HepG2 (cell line): ENCODE data around the gene MPO. TPM values are rescaled to one million over a fixed set of nuclear protein-coding genes. Genes with fewer than 3 reads are reported as not detected.

Experiments used
- ATAC-seq: fragments of 200-7000 bp; cut with Tn5 transposase; 3 replicates; pipeline ENCODE4 v1.9.1; 2020; ENCODE audit warnings: mild to moderate bottlenecking, moderate library complexity
- BruUV-seq: library from RNA; stranded (reverse); fragments of 400-500 nt; replicated peaks from 2 replicates; lab custom pipeline; 2021; lab: Mats Ljungman, UMichigan
- CTCF ChIA-PET: fragments of 300-600 bp; formaldehyde crosslinking; extraction: SDS; loops from one replicate; lab custom pipeline; 2021; ENCODE audit warnings: low total read pairs, inconsistent platforms, low intra/inter-chr PET ratio; lab: Yijun Ruan, JAX
- POLR2A ChIA-PET: fragments of 350-600 bp; sonication (Branson Sonifier 250); formaldehyde crosslinking; loops from one replicate; lab custom pipeline; 2020; ENCODE audit warnings: antibody characterized with exemption, inconsistent platforms; lab: Yijun Ruan, JAX
- DNase-seq: peaks from one replicate; pipeline ENCODE4 v3.0.0-alpha.2; 2015; ENCODE audit warnings: low spot score
- FAIRE-seq: peaks from 3 replicates; lab custom pipeline; 2011; peaks lifted over from hg19 to GRCh38; lab: Jason Lieb, UNC
- H2AFZ ChIP-seq: one replicate; pipeline ENCODE4 v1.6.1; 2011; ENCODE audit warnings: low read length, inconsistent platforms
- H3K27ac ChIP-seq: fragments of 300-600 bp; 3 replicates; pipeline ENCODE4 v1.8.0; 2011; ENCODE audit warnings: mixed run types, mild to moderate bottlenecking, mixed read lengths, low read length, inconsistent platforms; ENCODE audit not compliant: insufficient read depth; ENCODE audit errors: extremely low read length
- H3K27me3 ChIP-seq, 2 experiments: fragments of 200-600 bp in 1 of 2; 2 replicates in 1 of 2; 3 replicates in 1 of 2; pipeline versions ENCODE4 v1.6.0 to v1.8.0; 2011; ENCODE audit warnings: low read length in 2 of 2, mild to moderate bottlenecking in 2 of 2, moderate library complexity in 2 of 2, inconsistent platforms in 1 of 2; ENCODE audit not compliant: insufficient read depth in 2 of 2, control insufficient read depth in 1 of 2
- H3K36me3 ChIP-seq, 2 experiments: fragments of 200-600 bp in 1 of 2; replicated peaks in 1 of 2; 2 replicates in 1 of 2; 3 replicates in 1 of 2; pipeline versions ENCODE4 v1.5.1 to v1.8.0; 2011; ENCODE audit warnings: low read length in 2 of 2, inconsistent platforms in 1 of 2; ENCODE audit not compliant: insufficient read depth in 2 of 2, control insufficient read depth in 1 of 2
- H3K4me1 ChIP-seq: 2 replicates; pipeline ENCODE4 v1.5.1; 2012; ENCODE audit warnings: low read length, inconsistent platforms; ENCODE audit not compliant: insufficient read depth
- H3K4me2 ChIP-seq: 2 replicates; pipeline ENCODE4 v1.6.0; 2011; ENCODE audit warnings: low read depth, low read length, inconsistent platforms
- H3K4me3 ChIP-seq, 3 experiments: fragments of 200-600 bp in 1 of 3; sonication (generic), shearing (Covaris generic) in 1 of 3; replicated peaks in 1 of 3; 2 replicates each; pipeline ENCODE4 v1.5.1; 2011 to 2016; ENCODE audit warnings: low read length in 3 of 3, inconsistent platforms in 2 of 3, low read depth in 2 of 3, mild to moderate bottlenecking in 2 of 3, control low read depth in 1 of 3, mixed read lengths in 1 of 3; ENCODE audit not compliant: insufficient read depth in 1 of 3
- H3K79me2 ChIP-seq: one replicate; pipeline ENCODE4 v1.6.1; 2011; ENCODE audit warnings: low read length, inconsistent platforms; ENCODE audit not compliant: insufficient read depth
- H3K9ac ChIP-seq: 2 replicates; pipeline ENCODE4 v1.6.0; 2011; ENCODE audit warnings: mild to moderate bottlenecking, low read depth, low read length, inconsistent platforms; ENCODE audit not compliant: insufficient read depth
- H3K9me3 ChIP-seq: 2 replicates; pipeline ENCODE4 v1.5.1; 2012; ENCODE audit warnings: mild to moderate bottlenecking, low read length
- H4K20me1 ChIP-seq: 2 replicates; pipeline ENCODE4 v1.6.0; 2011; ENCODE audit warnings: inconsistent platforms, mild to moderate bottlenecking, low read length, moderate library complexity; ENCODE audit not compliant: insufficient read depth
- ARNT ChIP-seq: fragments of 450-650 bp; IDR thresholded peaks from 2 replicates; pipeline ENCODE4 v1.6.1; 2017
- CEBPG ChIP-seq: IDR thresholded peaks from 2 replicates; pipeline ENCODE4 v1.6.1; 2016
- EED ChIP-seq: sonication (generic); formaldehyde crosslinking; IDR thresholded peaks from 2 replicates; pipeline ENCODE4 v1.5.0; 2020; ENCODE audit warnings: mild to moderate bottlenecking, missing genetic modification reagents
- FOXK2 ChIP-seq: fragments of 450-650 bp; IDR thresholded peaks from 2 replicates; pipeline ENCODE4 v1.6.1; 2016
- MAFF ChIP-seq: IDR thresholded peaks from 2 replicates; pipeline ENCODE4 v1.6.1; 2011; ENCODE audit warnings: low read depth, low read length, improper control_type of control experiment
- NCOR1 ChIP-seq: fragments of 200-600 bp; sonication (generic); IDR thresholded peaks from 2 replicates; pipeline ENCODE4 v1.7.0; 2017; ENCODE audit warnings: antibody characterized with exemption, low read length, borderline replicate concordance
- SRSF4 ChIP-seq: fragments of 200-400 bp; formaldehyde crosslinking; IDR thresholded peaks from one replicate; pipeline ENCODE4 v1.6.1; 2018; ENCODE audit warnings: mild to moderate bottlenecking, low read depth, low read length, moderate library complexity; ENCODE audit not compliant: poor library complexity, severe bottlenecking
- ZKSCAN8 ChIP-seq: IDR thresholded peaks from 2 replicates; pipeline ENCODE4 v1.6.1; 2016; ENCODE audit warnings: borderline replicate concordance, missing genetic modification reagents, missing compliant biosample characterization
- ZNF20 ChIP-seq: sonication (generic); formaldehyde crosslinking; IDR thresholded peaks from 2 replicates; pipeline ENCODE4 v1.4.0; 2020; ENCODE audit warnings: mild to moderate bottlenecking, moderate library complexity, missing genetic modification reagents
- ZNF350 ChIP-seq: sonication (generic); formaldehyde crosslinking; IDR thresholded peaks from 2 replicates; pipeline ENCODE4 v1.4.0; 2020; ENCODE audit warnings: mild to moderate bottlenecking, low read depth, missing genetic modification reagents, borderline replicate concordance
- ZNF547 ChIP-seq: sonication (generic); formaldehyde crosslinking; IDR thresholded peaks from 2 replicates; pipeline ENCODE4 v1.5.1; 2020; ENCODE audit warnings: mild to moderate bottlenecking, missing genetic modification reagents
- ZNF775 ChIP-seq: sonication (generic); formaldehyde crosslinking; IDR thresholded peaks from 2 replicates; pipeline ENCODE4 v1.4.0; 2020; ENCODE audit warnings: missing genetic modification reagents, mild to moderate bottlenecking, moderate library complexity, borderline replicate concordance
- ZSCAN21 ChIP-seq: sonication (generic); formaldehyde crosslinking; IDR thresholded peaks from 2 replicates; pipeline ENCODE4 v1.8.0; 2022; ENCODE audit warnings: mild to moderate bottlenecking, missing genetic modification reagents, moderate library complexity, borderline replicate concordance
- WGBS: methylation state at CpG from one replicate; pipeline ENCODE4 v1.1.6; 2017; ENCODE audit warnings: low lambda C conversion rate; 5-methylcytosine and 5-hydroxymethylcytosine counted together
- in situ Hi-C: cut with HindIII; loops from 2 replicates; pipeline ENCODE4 v1.10.0; 2017; ENCODE audit warnings: low pct_unique_long_range_greater_than_20kb; ENCODE audit not compliant: extremely low pct_ligation_motif_present
- intact Hi-C: fragments of 100-400 bp; cut with micrococcal nuclease; formaldehyde crosslinking; loops from one replicate; pipeline ENCODE4 v1.10.0; 2022; ENCODE audit not compliant: unreplicated experiment
- polyA plus RNA-seq, 8 experiments: library from polyadenylated mRNA; depleted of rRNA in 3 of 8; stranded (reverse) in 7 of 8; unstranded in 1 of 8; fragments of >200 nt; fragmentation: Illumina TruSeq in 4 of 8; extraction: Trizol in 4 of 8; gene quantifications; 2 replicates each; pipeline versions ENCODE4 v1.2.1 to v1.2.3, GENCODE V29; 2011 to 2016; ENCODE audit warnings: low read depth in 4 of 8, missing spikeins in 1 of 8, mixed read lengths in 1 of 8; ENCODE audit not compliant: insufficient read depth in 1 of 8
- total RNA-seq, 5 experiments: library from RNA; depleted of rRNA; stranded (reverse); fragments of >200 nt; fragmentation: Illumina TruSeq; extraction: Trizol; gene quantifications; 2 replicates each; pipeline ENCODE4 v1.2.3, GENCODE V29; 2016; ENCODE audit warnings: low read depth in 1 of 5
- TF ChIP-seq, protein P1 (sequence below): sonication (generic); formaldehyde crosslinking; IDR thresholded peaks from 2 replicates; pipeline ENCODE4 v1.4.0; 2020; ENCODE audit warnings: mild to moderate bottlenecking, missing genetic modification reagents
- TF ChIP-seq, protein P2 (sequence below): sonication (generic); formaldehyde crosslinking; IDR thresholded peaks from 2 replicates; pipeline ENCODE4 v1.8.0; 2022; ENCODE audit warnings: mild to moderate bottlenecking, missing genetic modification reagents; ENCODE audit not compliant: insufficient replicate concordance
- TF ChIP-seq, protein P3 (sequence below): IDR thresholded peaks from 2 replicates; pipeline ENCODE4 v1.6.1; 2012; ENCODE audit warnings: low read depth, low read length, improper control_type of control experiment
- TF ChIP-seq, protein P4 (sequence below): fragments of 450-650 bp; IDR thresholded peaks from 2 replicates; pipeline ENCODE4 v1.6.1; 2016
- TF ChIP-seq, protein P5 (sequence below): IDR thresholded peaks from 2 replicates; pipeline ENCODE4 v1.6.1; 2018; ENCODE audit warnings: missing genetic modification reagents, mild to moderate bottlenecking, missing compliant biosample characterization

The MPO gene
- total and polyA plus RNA-seq, 2 of the 13 experiments (the other 11 are each of a cell fraction or from before 2014, with no cell fraction given): not detected

DNA sequence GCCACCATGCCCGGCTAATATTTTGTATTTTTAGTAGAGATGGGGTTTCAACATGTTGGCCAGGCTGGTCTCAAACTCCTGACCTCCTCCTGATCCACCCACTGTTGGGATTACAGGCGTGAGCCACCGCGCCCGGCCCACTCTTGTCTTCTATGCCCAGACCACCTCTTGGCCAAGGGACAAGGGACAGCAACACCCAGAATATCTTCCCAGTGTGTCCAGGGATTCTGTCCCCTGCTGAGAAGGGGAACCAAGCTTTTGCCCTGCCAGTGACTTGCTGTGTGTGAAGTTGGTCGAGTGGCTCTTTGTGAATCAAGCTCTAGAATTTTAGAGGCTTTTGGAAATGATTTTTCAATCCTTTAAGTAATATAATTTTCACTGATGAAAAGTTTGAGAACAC is 1.7 kb upstream of the MPO start:
- H2AFZ ChIP-seq: no peak overlapping the region
- no TSS peak for BruUV-seq
- H3K9me3 ChIP-seq: no peaks in the 10 kb centered on the region
- ATAC-seq: no peak
- no peak for FAIRE-seq
- ChIA-PET CTCF (no interaction called here), POLR2A (no interaction called here)
- intact Hi-C loops: no loop called here
- no peak overlapping the region for H3K27ac ChIP-seq
- H3K4me1 ChIP-seq: peaks cover 10% of the 10 kb centered on the region
- H3K4me2 ChIP-seq: no peak overlapping the region
- H3K4me3 ChIP-seq: no peak overlapping the region
- DNase-seq: no peak
- 5% methylated on average over 6 of the region's 6 CpGs for WGBS
- H3K9ac ChIP-seq: no peak overlapping the region
- no peaks in the 10 kb centered on the region for H3K79me2 ChIP-seq
- peaks cover 16 to 61% of the 10 kb centered on the region in 2 experiments; a peak in 4 of 5 replicates for H3K27me3 ChIP-seq
- in situ Hi-C loops: no loop called here
- TF ChIP-seq, protein P1, sequence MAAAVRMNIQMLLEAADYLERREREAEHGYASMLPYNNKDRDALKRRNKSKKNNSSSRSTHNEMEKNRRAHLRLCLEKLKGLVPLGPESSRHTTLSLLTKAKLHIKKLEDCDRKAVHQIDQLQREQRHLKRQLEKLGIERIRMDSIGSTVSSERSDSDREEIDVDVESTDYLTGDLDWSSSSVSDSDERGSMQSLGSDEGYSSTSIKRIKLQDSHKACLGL (CRISPR knock-in tag): no peak
- TF ChIP-seq ARNT (no peak), ZNF350 (CRISPR knock-in tag) (no peak), ZNF775 (CRISPR knock-in tag) (no peak), NCOR1 (no peak), ZNF20 (no peak), ZNF547 (no peak), SRSF4 (no peak), ZSCAN21 (no peak), ZKSCAN8 (CRISPR knock-in tag) (no peak), EED (CRISPR knock-in tag) (no peak), CEBPG (CRISPR knock-in tag) (no peak), FOXK2 (no peak), MAFF (no peak)
- TF ChIP-seq, protein P2, sequence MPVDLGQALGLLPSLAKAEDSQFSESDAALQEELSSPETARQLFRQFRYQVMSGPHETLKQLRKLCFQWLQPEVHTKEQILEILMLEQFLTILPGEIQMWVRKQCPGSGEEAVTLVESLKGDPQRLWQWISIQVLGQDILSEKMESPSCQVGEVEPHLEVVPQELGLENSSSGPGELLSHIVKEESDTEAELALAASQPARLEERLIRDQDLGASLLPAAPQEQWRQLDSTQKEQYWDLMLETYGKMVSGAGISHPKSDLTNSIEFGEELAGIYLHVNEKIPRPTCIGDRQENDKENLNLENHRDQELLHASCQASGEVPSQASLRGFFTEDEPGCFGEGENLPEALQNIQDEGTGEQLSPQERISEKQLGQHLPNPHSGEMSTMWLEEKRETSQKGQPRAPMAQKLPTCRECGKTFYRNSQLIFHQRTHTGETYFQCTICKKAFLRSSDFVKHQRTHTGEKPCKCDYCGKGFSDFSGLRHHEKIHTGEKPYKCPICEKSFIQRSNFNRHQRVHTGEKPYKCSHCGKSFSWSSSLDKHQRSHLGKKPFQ (CRISPR knock-in tag): no peak
- TF ChIP-seq, protein P3, sequence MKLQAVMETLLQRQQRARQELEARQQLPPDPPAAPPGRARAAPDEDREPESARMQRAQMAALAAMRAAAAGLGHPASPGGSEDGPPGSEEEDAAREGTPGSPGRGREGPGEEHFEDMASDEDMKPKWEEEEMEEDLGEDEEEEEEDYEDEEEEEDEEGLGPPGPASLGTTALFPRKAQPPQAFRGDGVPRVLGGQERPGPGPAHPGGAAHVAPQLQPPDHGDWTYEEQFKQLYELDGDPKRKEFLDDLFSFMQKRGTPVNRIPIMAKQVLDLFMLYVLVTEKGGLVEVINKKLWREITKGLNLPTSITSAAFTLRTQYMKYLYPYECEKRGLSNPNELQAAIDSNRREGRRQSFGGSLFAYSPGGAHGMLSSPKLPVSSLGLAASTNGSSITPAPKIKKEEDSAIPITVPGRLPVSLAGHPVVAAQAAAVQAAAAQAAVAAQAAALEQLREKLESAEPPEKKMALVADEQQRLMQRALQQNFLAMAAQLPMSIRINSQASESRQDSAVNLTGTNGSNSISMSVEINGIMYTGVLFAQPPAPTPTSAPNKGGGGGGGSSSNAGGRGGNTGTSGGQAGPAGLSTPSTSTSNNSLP: no peak
- TF ChIP-seq, protein P4, sequence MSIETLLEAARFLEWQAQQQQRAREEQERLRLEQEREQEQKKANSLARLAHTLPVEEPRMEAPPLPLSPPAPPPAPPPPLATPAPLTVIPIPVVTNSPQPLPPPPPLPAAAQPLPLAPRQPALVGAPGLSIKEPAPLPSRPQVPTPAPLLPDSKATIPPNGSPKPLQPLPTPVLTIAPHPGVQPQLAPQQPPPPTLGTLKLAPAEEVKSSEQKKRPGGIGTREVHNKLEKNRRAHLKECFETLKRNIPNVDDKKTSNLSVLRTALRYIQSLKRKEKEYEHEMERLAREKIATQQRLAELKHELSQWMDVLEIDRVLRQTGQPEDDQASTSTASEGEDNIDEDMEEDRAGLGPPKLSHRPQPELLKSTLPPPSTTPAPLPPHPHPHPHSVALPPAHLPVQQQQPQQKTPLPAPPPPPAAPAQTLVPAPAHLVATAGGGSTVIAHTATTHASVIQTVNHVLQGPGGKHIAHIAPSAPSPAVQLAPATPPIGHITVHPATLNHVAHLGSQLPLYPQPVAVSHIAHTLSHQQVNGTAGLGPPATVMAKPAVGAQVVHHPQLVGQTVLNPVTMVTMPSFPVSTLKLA: no peak
- TF ChIP-seq, protein P5, sequence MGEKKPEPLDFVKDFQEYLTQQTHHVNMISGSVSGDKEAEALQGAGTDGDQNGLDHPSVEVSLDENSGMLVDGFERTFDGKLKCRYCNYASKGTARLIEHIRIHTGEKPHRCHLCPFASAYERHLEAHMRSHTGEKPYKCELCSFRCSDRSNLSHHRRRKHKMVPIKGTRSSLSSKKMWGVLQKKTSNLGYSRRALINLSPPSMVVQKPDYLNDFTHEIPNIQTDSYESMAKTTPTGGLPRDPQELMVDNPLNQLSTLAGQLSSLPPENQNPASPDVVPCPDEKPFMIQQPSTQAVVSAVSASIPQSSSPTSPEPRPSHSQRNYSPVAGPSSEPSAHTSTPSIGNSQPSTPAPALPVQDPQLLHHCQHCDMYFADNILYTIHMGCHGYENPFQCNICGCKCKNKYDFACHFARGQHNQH (CRISPR knock-in tag): no peak
- no peaks in the 10 kb centered on the region for H3K36me3 ChIP-seq
- H4K20me1 ChIP-seq: no peaks in the 10 kb centered on the region
